Naive thymus-derived CD8-positive, alpha-beta T cell (primary cell): ENCODE measurements around the gene IDH2. TPM values are rescaled to one million over a fixed set of nuclear protein-coding genes. Genes with fewer than 3 reads are reported as not detected.

Source experiments
- ATAC-seq, 2 donors: fragments of 150-1000 bp; cut with Tn5 transposase in 1 of 2; sonication (Bioruptor Pico), chemical (Tn5 transposase) in 1 of 2; 1 replicate in 1 of 2; 2 replicates in 1 of 2; pipeline ENCODE4 v1.10.0; 2021; ENCODE audit warnings: mild to moderate bottlenecking in 2 of 2, moderate library complexity in 2 of 2
- POLR2A ChIA-PET: fragments of 350-600 bp; sonication (Branson Sonifier 250); formaldehyde crosslinking; loops from one replicate; lab custom pipeline; 2021; ENCODE audit warnings: antibody characterized with exemption; lab: Charles Lee
- DNase-seq, 10 donors: peaks; one replicate each; pipeline versions ENCODE4 v3.0.0 to v3.0.0-alpha.2; 2020 to 2022
- H3K27ac Mint-ChIP-seq, 10 donors: one replicate each; pipeline ENCODE4 v1.8.0; 2020 to 2022; ENCODE audit warnings: mild to moderate bottlenecking in 10 of 10, mixed read lengths in 10 of 10, moderate library complexity in 4 of 10, inconsistent platforms in 1 of 10
- H3K27me3 Mint-ChIP-seq, 5 donors: one replicate each; pipeline ENCODE4 v1.8.0; 2021 to 2022; ENCODE audit warnings: mixed read lengths in 5 of 5
- H3K36me3 Mint-ChIP-seq, 3 donors: one replicate each; pipeline ENCODE4 v1.8.0; 2020 to 2022; ENCODE audit warnings: mixed read lengths in 3 of 3, mild to moderate bottlenecking in 2 of 3, inconsistent platforms in 1 of 3
- H3K4me1 Mint-ChIP-seq, 4 donors: one replicate each; pipeline ENCODE4 v1.8.0; 2021 to 2022; ENCODE audit warnings: mixed read lengths in 4 of 4
- H3K4me3 Mint-ChIP-seq, 10 donors: one replicate each; pipeline ENCODE4 v1.8.0; 2020 to 2022; ENCODE audit warnings: mild to moderate bottlenecking in 10 of 10, mixed read lengths in 10 of 10, moderate library complexity in 6 of 10, inconsistent platforms in 1 of 10
- H3K9me3 Mint-ChIP-seq, 9 donors: one replicate each; pipeline ENCODE4 v1.8.0; 2020 to 2022; ENCODE audit warnings: mixed read lengths in 9 of 9, mild to moderate bottlenecking in 3 of 9, inconsistent platforms in 1 of 9, moderate library complexity in 1 of 9
- polyA plus RNA-seq, 3 donors: library from polyadenylated mRNA; unstranded; fragments of 300-500 nt; fragmentation: Illumina TruSeq; gene quantifications; one replicate each; pipeline ENCODE4 v1.2.3, GENCODE V29; 2021
- total RNA-seq, 8 experiments: library from RNA in 2 of 8; stranded (reverse) in 2 of 8; gene quantifications; one replicate each; pipeline ENCODE4 v1.2.3 and lab custom pipeline; 2021 to 2026

Gene IDH2
- total and polyA plus RNA-seq, 5 experiments from 2014 or later = 26.9 to 97.7 (median 71.5) TPM

- POLR2A ChIA-PET = no interaction called here
- Mint-ChIP-seq H3K36me3 (no peaks in the 10 kb centered on the region), H3K27me3 (no peaks in the 10 kb centered on the region), H3K27ac (peak overlapping the region; percentile 62 to 90 (median 86)), H3K4me3 (peak overlapping the region in 8 of 10 donors; percentile 14 to 70 (median 50)), H3K9me3 (no peaks in the 10 kb centered on the region), H3K4me1 (peaks cover 24 to 68% (median 49%) of the 10 kb centered on the region in 4 donors)
- DNase-seq (no peak), ATAC-seq (no peak)
Measured at GRCh38 chr15:90058775-90059174, 43.5 kb downstream of the IDH2 start.

DNA sequence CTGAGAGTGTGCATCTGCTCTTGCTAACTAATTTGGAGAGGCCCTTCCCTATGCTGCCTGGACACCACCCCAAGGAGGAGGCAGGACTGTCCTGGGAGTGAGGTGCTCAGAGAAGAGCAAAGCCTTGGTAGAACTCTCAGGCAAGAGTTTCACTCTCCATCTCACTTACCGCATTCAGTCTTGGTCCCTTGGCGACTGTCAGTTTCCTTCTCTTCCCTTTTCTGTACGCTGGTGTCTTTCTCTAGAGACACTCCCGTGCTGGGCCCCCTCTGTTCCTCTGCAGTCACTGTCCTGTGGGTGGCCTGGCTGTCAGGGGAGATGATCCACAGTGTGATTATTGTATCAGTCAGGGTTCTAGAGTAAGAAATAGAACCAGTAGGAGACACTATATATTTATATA, 44.0 kb downstream of the IDH2 start:
- POLR2A ChIA-PET = no interaction called here
- H3K27ac Mint-ChIP-seq = peak overlapping the region in 8 of 10 donors; percentile 24 to 90 (median 81)
- no peak for ATAC-seq

GRCh38 chr15:90056529-90056928, 45.7 kb downstream of the IDH2 start:
- no peak for DNase-seq
- ATAC-seq = no peak
- POLR2A ChIA-PET = interaction anchor here (0.9 kb wide), 1 partner anchor 52 kb away, joined by 5 read pairs; no protein-coding TSS in a partner anchor
- Mint-ChIP-seq H3K4me3 (no peak overlapping the region), H3K9me3 (no peaks in the 10 kb centered on the region), H3K36me3 (no peaks in the 10 kb centered on the region), H3K27me3 (no peaks in the 10 kb centered on the region), H3K27ac (peak overlapping the region in 2 of 10 donors; percentile 15 to 44), H3K4me1 (peaks cover 22 to 53% (median 37%) of the 10 kb centered on the region in 4 donors)

More for the DNA sequence above, 44.0 kb downstream of the IDH2 start:
- Mint-ChIP-seq H3K4me3 (peak overlapping the region in 2 of 10 donors; percentile 19 to 26), H3K9me3 (no peaks in the 10 kb centered on the region), H3K4me1 (peaks cover 24 to 65% (median 49%) of the 10 kb centered on the region in 4 donors), H3K36me3 (no peaks in the 10 kb centered on the region), H3K27me3 (no peaks in the 10 kb centered on the region)
- DNase-seq = no peak

GRCh38 chr15:90055182-90055581, 47.1 kb downstream of the IDH2 start:
- POLR2A ChIA-PET = interaction anchor here (0.6 to 1.5 kb wide), 2 partner anchors 161 to 1854 kb away, joined by 3 to 5 read pairs; partner anchors contain the start of gene AP3S2
- Mint-ChIP-seq H3K4me3 (no peak overlapping the region), H3K9me3 (no peaks in the 10 kb centered on the region), H3K27ac (peak overlapping the region in 3 of 10 donors; percentile 19 to 86 (median 45)), H3K4me1 (peaks cover 26 to 49% (median 33%) of the 10 kb centered on the region in 4 donors), H3K36me3 (no peaks in the 10 kb centered on the region), H3K27me3 (no peaks in the 10 kb centered on the region)
- ATAC-seq (no peak), DNase-seq (no peak)

DNA sequence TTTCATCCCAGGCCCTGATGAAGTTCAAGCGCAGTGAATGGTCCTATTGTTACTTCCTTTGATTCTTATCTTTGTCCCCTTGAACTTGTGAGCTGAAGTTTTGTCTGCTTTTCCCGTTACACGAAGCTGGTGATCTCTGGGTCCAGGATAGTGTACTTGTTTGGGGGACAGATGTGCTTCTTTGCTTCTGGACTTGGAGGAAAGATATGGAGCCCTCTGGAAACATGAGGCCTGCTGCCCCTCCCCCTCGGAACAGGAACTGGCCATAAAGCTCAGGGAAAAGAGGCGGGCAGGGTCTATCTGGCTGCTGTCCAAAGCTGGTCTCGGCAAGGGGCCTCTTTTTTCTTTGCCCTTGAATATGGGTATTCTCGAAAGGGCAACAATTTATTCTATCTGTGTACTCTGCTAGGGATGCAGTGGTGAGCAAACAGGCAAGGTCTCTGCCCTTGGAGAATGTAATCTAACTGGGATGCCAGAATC, 47.6 kb downstream of the IDH2 start:
- POLR2A ChIA-PET = interaction anchor here (1.5 kb wide), 1 partner anchor 161 kb away, joined by 3 read pairs; the partner anchor contains the start of gene AP3S2
- ATAC-seq (no peak), DNase-seq (no peak)
- H3K4me1 Mint-ChIP-seq = peaks cover 24 to 48% (median 29%) of the 10 kb centered on the region in 4 donors
- H3K27me3 Mint-ChIP-seq = no peaks in the 10 kb centered on the region
- peak overlapping the region in 5 of 10 donors; percentile 9 to 86 (median 45) for H3K27ac Mint-ChIP-seq
- no peaks in the 10 kb centered on the region for H3K36me3 Mint-ChIP-seq
- no peaks in the 10 kb centered on the region for H3K9me3 Mint-ChIP-seq
- H3K4me3 Mint-ChIP-seq = no peak overlapping the region

DNA sequence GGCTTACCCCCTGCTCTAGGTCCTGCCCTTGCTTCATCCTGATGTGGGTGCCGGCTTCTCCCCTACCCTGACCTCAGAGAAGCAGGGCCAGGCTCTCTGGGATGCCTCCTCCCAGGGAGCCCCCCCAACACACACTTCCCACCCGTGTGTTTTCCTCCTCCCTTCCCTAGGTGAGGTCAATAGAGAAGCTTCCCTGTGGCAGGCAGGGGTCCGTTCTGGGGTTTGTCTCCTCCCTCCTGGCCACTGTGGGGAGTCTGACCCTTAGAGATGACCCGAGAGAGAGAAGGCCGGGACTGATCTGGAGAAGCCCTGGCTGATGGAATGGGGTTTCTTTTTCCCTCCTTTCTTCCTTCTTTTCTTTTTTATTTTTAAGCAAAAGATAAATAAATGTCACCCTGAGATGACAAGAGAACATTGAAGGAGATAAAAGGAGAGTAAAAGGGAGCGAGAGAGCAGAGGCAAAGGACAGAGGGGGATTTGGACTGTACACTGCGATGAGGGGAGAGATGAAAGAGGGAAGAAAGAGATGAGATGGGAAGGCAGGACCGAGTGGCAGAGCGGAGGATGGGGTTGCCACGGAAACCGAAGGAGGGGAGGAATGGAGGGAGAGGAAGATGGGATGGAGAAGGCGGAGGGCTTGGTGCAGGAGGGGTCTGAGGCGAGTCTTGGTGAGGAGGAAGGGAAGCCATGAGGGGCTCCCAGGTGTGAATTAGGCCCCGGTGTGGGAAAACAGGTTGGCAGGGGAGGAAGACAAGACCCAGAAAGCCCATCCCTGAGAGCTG, 48.4 kb downstream of the IDH2 start:
- H3K27ac Mint-ChIP-seq = peak overlapping the region in 4 of 10 donors; percentile 28 to 86 (median 46)
- no peak for DNase-seq
- no peak overlapping the region for H3K4me3 Mint-ChIP-seq
- no peaks in the 10 kb centered on the region for H3K27me3 Mint-ChIP-seq
- H3K36me3 Mint-ChIP-seq = no peaks in the 10 kb centered on the region
- no peak for ATAC-seq
- H3K9me3 Mint-ChIP-seq = no peaks in the 10 kb centered on the region
- POLR2A ChIA-PET = interaction anchor here (0.7 kb wide), 1 partner anchor 23 kb away, joined by 3 read pairs; no protein-coding TSS in a partner anchor
- H3K4me1 Mint-ChIP-seq = peaks cover 17 to 44% (median 23%) of the 10 kb centered on the region in 4 donors

DNA sequence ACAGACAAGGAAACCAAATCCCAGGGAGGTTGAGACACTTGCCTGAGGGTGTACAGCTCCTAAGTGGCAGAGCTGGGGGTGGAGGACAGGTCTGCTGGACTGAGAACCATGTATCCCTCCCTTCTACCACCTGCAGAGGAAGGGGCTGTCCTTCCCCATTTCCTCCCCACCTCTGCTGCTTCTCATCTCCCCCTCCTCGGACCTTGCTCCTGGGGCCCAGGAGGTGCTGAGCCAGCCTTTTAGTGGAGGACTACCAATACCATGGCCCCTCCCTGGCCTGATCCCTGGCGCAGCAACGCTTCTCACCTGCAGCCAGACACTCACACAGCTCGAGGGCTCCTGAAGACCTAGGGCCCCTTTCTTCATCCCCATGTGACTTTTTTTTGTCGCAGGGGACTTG, 50.4 kb downstream of the IDH2 start:
- DNase-seq (no peak), ATAC-seq (no peak)
- Mint-ChIP-seq H3K9me3 (no peaks in the 10 kb centered on the region), H3K4me1 (peaks cover 9 to 46% (median 15%) of the 10 kb centered on the region in 4 donors), H3K36me3 (no peaks in the 10 kb centered on the region), H3K27me3 (no peaks in the 10 kb centered on the region), H3K27ac (peak overlapping the region in 3 of 10 donors; percentile 24 to 86 (median 67)), H3K4me3 (no peak overlapping the region)
- POLR2A ChIA-PET = interaction anchor here (0.6 kb wide), 1 partner anchor 37 kb away, joined by 3 read pairs; no protein-coding TSS in a partner anchor

- Mint-ChIP-seq H3K36me3 (no peaks in the 10 kb centered on the region), H3K9me3 (no peaks in the 10 kb centered on the region), H3K27me3 (no peaks in the 10 kb centered on the region), H3K27ac (peak overlapping the region in 2 of 10 donors; percentile 35 to 82), H3K4me1 (peaks cover 13 to 57% (median 26%) of the 10 kb centered on the region in 4 donors), H3K4me3 (no peak overlapping the region)
- POLR2A ChIA-PET = no interaction called here
- ATAC-seq (no peak), DNase-seq (no peak)
Measured at GRCh38 chr15:90049666-90050604, 52.3 kb downstream of the IDH2 start.

- POLR2A ChIA-PET = no interaction called here
- H3K4me1 Mint-ChIP-seq = peaks cover 10 to 58% (median 23%) of the 10 kb centered on the region in 4 donors
- H3K27ac Mint-ChIP-seq = peak overlapping the region in 1 of 10 donors; percentile 50
- H3K27me3 Mint-ChIP-seq = no peaks in the 10 kb centered on the region
- H3K9me3 Mint-ChIP-seq = no peaks in the 10 kb centered on the region
- H3K36me3 Mint-ChIP-seq = no peaks in the 10 kb centered on the region
- ATAC-seq (no peak), DNase-seq (no peak)
- no peak overlapping the region for H3K4me3 Mint-ChIP-seq
Measured at GRCh38 chr15:90049030-90049429, 53.2 kb downstream of the IDH2 start.

GRCh38 chr15:90047956-90048575, 54.2 kb downstream of the IDH2 start:
- ATAC-seq (no peak), DNase-seq (no peak)
- no peaks in the 10 kb centered on the region for H3K9me3 Mint-ChIP-seq
- H3K27me3 Mint-ChIP-seq = no peaks in the 10 kb centered on the region
- H3K4me1 Mint-ChIP-seq = peaks cover 10 to 54% (median 22%) of the 10 kb centered on the region in 4 donors
- POLR2A ChIA-PET = no interaction called here
- no peak overlapping the region for H3K4me3 Mint-ChIP-seq
- peak overlapping the region in 1 of 10 donors; percentile 19 for H3K27ac Mint-ChIP-seq
- no peaks in the 10 kb centered on the region for H3K36me3 Mint-ChIP-seq

DNA sequence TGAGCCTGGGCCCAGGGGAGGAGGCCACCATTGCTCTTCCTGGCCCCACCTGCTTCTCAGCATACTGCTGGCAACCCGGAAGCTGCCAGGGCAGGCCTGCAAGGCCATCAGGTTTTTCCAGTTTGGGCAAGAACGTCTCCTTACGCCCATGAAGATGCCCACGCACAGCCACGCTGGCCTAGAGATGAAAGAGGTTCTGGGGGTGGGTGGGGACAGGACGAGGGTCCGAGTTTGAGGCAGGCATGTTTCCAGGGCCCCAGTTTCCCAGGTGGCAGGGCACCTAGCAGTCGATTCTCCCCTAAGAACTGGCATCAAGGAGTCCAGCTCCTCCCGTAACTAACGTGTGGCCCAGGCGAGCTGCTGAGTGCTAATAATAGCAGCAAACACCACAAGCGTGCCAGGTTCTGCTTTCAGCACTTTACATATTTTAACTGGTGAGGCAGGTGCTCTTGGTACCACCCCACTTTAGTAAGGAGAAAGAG, 55.3 kb downstream of the IDH2 start:
- DNase-seq (no peak), ATAC-seq (no peak)
- Mint-ChIP-seq H3K9me3 (no peaks in the 10 kb centered on the region), H3K27ac (peak overlapping the region in 2 of 10 donors; percentile 35 to 75), H3K27me3 (no peaks in the 10 kb centered on the region), H3K36me3 (no peaks in the 10 kb centered on the region), H3K4me1 (peaks cover 6 to 52% (median 21%) of the 10 kb centered on the region in 4 donors), H3K4me3 (peak overlapping the region in 1 of 10 donors; percentile 28)
- POLR2A ChIA-PET = no interaction called here
